Fibroblast of skin of back (primary cell): ENCODE data around the gene TUBGCP2.
A peak's percentile ranks its signal among the peaks of the same experiment; 100 is the strongest.

Experiments used
- DNase-seq: peaks from one replicate; pipeline ENCODE4 v3.0.0-alpha.2; 2013

The TUBGCP2 gene

DNA sequence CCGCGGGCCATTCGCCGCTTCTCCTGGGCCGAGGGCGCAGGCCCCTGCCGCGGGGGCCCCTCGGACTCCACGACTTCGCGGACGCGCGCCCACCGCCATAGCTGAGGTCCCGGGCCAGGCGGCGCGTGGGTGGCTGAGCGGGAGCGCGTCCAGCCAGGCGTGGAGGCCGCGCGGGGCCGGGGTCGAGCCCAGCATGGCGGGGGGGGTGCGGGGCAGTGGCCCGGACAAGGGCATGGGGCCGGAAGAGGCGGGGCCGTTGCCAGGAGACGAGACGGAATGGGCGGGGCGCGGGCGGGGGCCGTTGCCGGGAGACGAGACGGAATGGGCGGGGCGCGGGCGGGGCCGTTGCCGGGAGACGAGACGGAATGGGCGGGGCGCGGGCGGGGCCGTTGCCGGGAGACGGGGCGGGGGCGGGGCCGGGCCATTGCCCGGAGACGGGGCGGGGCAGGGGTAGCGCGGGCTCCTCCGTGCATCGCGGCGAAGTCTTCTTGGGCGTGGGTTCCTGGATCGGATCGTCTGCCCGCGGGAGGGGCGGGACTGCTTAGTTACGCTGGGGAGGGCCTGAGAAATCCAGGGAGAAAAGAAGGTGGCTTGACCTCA lies 46.8 kb downstream of the TUBGCP2 start:
- DNase-seq, result peak; percentile 59

DNA sequence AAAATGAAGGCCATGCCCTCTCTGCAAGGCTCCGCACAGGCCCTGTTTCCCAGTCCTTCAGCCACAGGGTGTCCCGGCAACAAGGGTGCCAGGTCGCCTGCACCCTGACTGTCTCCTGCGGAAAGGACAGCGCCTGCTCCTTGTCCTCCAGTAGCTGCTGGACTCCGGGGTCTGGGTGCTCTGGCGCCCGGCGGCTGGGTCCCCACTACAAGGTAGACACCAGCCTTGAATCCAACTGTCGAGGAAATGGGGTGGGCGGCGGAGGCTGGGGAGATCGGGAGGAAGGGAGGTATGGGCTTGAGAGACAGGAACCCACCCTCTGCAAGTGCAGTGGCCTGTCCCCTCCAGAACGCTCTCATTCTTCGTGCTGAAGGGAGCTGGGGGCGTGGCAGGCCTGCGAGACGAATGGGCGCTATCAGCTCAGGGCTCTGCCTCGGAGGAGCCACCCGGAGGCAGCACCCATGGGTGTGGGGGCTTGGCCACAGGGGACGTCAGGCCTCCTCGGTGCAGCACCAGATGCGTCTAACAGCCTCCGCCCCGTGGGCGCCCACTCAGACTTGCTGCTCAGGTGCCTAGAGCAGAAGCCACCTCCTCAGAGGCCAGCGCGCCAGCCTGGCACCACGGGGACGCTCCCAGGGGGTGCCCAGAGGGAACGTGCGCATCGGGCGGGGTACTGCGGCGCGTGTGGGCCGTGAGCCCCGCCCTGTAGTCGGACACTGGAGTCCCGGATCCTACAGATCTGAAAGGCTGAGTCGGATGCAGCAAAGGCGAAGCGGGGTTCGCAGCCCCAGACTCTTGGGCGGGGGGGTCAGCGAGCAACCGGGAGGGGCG lies 47.6 kb downstream of the TUBGCP2 start:
- peak; percentile 39 for DNase-seq

DNA sequence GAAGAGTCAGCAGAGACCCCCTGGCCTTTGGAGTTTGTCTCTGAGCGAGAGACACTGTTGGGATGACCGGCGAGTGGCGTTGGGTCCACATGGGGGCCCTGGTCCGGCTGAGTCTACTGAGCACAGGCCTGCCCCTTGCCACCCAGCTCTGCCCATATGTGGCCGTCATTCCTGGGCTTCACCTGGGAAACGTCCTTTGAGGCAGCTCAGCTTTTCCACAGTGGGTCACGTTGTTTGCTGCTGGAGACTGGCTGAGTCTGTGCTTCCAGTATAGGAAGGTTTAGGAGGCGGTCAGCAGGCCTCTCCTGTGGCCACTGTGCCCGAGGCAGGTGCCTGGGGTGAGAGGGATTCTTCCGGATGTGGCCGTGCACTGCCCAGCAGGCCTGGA lies 49.1 kb downstream of the TUBGCP2 start:
- no peak for DNase-seq

- peak; percentile 99 for DNase-seq
Observed at GRCh38 chr10:133258818-133259601, 49.7 kb downstream of the TUBGCP2 start.

DNA sequence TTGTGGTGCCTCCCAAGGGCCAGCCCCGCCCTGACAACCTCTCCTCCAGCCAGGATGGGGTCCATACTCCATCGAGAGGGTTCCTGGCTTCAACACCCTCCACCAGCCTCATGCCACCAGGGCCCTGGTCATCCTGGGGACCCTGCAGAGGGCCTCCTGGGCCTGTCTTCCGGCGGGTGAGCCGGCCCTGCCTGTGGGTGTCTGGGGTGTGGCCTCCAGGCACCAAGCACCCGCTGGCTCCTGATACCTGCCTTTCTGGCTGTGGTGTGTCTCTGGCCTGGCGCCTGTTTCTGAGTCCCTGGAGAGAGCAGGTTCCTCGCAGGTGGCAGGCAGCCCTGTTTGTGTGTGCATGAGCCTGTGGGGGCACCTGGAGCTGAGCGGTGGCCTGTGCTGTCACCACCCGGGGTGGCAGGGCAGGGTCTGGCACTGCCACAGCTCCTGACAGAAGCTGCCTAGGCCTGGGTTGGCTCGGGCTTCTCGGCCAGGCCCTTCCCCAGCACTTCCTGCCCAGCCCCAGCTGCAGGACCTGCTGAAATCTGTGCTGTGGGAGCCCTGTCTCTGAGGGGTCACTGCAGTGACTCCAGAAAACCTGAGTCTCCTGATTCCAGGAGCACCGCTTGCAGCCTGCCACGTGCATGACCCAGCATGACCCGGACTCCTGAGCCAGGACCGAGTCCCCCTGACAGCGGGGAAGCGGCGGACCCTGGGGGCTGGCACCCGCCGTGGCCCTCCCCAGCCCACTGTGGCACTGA lies 50.4 kb downstream of the TUBGCP2 start:
- DNase-seq, result no peak

DNA sequence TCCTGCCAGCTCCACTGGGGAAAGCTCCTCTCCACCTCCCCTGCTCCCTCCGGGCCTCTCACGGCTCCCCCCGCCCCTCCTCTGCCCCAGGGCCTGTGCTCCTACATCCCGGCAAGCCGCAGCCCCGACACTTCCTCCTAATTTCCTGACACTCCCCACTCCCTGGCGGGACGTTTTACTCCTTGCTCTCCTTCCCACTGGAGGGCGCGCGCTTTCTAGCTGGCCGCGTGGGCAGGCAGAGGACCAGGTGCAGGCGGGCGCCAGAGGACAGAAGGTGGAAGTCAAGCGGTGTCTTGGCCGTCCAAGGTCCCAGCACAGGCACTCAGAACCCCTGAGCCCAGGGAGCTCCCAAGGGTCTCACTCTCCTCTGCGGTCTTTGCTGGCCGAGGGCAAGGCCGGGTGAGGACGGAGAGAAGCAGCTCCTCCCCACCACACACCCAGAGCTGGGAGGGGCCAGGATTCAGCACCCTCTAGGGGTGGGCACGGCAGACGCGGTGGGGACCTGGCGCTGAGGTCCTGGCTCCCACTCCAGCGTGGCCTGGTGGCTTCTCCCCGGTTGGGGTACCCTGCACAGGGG lies 51.1 kb downstream of the TUBGCP2 start:
- peak; percentile 24 for DNase-seq

- DNase-seq, result no peak
Observed at GRCh38 chr10:133255323-133255722, 53.3 kb downstream of the TUBGCP2 start.

DNA sequence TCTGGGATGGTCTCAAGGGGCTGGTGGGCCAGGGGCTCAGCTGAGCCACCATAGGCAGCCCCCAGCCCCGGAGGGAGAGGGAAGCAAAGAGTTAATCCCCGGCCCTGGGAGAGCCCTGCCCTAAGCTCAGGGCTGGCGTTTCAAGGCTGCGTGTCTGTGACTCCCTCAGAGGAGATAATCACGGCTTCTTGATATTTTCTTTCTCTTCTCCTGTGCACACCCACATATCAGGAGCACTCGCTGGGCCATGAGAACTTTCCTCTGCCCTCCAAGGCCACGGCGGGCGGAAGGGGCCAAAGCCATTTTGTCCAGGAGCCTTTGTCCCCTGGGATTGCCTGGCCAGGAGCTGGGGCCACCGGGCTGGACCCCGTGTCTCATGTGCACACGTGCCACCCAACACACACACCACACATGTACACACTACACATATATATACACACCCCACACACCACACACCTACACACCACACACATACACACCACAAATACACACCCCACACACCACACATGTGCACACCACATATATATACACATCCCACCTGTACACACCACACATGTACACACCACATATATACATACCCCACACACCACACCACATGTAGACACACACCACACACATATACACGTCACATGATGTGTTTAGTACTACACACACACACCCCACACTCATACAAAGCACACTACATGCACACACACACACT lies 54.1 kb downstream of the TUBGCP2 start:
- DNase-seq, result no peak

DNA sequence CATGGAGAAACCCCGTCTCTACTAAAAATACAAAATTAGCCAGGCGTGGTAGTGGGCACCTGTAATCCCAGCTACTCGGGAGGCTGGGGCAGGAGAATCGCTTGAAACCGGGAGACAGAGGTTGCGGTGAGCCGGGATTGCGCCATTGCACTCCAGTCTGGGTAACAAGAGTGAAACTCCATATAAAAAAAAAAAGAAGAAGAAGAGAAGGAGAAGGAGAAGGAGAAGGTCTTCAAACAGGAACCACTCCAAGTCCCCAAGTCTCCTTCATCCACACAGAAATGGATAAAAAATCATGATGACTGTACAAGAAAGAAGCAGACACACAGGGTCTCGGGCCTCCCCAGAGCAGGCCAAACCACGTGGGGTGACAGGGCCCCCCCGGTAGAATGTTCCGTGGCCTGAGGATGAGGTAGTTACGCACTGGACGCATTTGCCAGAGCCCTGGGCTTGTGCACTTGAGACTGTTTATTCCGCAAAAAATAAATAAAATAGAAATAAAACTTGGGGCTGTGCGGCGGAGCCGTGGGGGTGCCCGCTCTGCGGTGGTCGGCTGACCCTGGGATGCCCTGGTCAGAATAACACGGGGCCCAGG lies 55.2 kb downstream of the TUBGCP2 start:
- DNase-seq, result no peak

DNA sequence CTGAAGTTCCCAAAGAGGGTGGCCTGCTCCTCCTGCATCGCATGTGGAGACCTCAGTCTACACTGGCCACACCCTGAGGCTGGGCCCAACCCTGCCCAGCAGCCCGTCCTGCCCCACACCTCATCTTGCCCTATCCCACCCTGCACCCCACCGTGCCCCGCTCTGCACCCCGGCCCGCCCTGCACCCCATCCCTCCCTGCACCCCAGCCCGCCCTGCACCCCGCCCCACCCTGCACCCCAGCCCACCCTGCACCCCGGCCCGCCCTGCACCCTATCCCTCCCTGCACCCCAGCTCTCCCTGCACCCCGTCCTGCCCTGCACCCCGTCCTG lies 56.5 kb downstream of the TUBGCP2 start:
- no peak for DNase-seq

- no peak for DNase-seq
Observed at GRCh38 chr10:133251388-133252222, 57.1 kb downstream of the TUBGCP2 start.

DNA sequence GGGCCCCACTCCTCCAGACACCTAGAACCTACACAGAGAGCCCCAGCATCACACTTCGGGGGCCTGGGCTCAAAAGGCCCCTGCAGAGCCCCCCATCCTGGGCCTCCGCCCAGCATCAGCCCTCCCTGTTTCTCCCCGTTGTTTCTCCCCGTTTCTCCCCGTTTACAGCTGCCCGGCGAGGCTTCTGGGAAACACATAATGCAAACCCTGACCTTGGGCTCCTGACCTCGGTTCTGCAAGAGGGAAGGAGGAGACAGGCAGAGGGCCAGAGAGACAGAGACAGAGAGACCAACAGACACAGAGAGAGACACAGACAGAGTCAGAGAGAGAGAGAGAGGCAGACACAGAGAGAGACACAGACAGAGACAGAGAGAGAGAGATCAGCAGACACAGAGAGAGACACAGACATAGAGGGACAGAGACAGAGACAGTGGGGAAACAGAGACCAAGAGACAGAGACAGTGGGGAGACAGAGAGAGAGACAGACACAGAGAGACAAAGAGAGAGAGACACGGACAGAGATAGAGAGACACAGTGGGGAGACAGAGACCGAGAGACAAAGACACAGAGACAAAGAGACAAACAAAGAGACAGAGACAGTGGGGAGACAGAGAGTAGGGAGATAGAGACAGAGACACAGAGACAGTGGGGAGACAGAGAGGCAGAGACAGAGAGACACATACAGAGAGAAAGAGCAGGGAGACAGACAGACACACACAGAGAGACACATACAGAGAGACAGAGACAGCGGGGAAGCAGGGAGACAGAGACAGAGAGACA lies 58.5 kb downstream of the TUBGCP2 start:
- no peak for DNase-seq

GRCh38 chr10:133249094-133249780 lies 59.4 kb downstream of the TUBGCP2 start:
- DNase-seq, result no peak

DNA sequence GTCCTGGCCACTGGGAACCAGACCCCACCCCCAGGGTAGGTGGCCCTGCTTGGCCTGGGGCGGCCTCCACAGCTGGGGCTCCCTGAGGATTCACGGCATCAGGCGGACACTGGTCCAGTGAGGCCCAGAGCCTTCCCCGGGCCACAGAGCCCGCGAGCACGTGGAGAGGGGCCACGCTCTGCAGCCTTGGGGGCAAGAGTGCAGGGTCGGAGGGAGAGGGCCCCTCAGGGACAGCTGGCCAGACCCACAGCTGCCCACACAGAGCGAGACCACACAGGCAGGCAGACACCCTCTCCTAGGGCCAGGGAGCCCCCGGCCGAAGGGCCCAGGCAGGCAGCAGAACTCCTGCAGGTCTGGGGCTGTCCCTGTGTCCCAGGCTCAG lies 60.3 kb downstream of the TUBGCP2 start:
- no peak for DNase-seq

GRCh38 chr10:133247681-133248333 lies 60.9 kb downstream of the TUBGCP2 start:
- DNase-seq, result no peak

DNA sequence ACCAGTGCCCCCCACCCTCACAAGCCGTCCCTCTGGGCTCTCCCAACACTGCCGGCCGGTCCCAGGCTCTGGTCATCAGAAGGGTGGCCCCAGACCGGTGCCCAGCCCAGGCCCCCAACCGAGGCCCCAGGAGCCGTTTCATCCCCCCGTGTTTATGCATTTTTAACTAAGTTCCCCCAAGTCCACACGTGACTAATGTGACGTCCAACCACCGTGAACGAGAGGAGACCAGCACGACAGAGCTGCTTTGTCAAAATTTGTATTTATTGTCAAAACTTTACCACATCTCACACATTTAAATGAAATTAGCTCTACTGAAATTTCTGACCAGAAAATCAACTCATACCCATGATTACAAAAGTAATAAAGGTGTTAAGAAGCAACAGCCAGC lies 62.4 kb downstream of the TUBGCP2 start:
- no peak for DNase-seq

- no peak for DNase-seq
Observed at GRCh38 chr10:133245439-133246235, 63.0 kb downstream of the TUBGCP2 start.

- no peak for DNase-seq
Observed at GRCh38 chr10:133243593-133243992, 65.1 kb downstream of the TUBGCP2 start.
